ENCODE measurements around the gene FRY.
"Not testable (repeated sequence)": the region's sequence is repeated elsewhere in the genome, so short reads cannot be mapped to it uniquely, and the experiment has no call there.

The FRY gene

DNA sequence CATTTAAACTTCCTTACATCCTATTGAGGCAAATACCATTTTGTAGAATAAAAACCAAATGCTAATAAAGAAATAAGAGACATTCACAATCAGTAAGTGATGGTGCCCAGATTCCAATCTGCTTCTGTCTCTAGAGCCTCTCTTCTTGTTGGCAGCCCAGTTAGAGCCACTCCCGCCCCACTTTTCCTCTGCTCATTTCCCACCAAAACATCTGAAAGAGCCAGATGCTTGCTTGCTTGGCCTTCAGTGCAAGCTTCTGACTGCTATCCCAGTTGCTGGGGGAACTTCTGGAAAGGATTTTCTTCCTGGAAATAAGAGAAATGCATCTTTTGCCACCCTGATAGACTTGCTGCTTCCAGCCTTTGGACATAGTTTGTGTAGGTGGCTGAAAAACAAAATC lies 12.9 kb downstream of the FRY start:
- DNase-seq, result no peak

DNA sequence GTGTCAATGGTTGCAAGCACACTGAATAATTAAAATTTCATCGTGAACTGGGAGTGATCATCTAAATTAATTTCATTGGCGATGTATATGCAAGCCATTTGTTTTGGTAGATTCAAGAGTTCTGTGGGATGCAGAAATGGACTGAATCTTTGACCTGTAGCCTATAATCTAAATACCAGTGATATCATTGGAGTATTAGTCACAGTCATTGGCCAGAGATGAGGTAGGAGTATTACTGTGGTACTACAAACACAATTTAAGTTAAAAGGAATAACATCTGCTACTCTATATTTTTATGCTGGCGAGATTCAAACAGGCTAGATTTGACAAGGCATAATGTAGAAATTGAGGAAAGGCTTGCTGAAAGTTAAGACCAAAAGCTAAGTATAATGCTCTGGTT lies 14.0 kb downstream of the FRY start:
- DNase-seq, result no peak

GRCh38 chr13:32045982-32046785 lies 14.6 kb downstream of the FRY start:
- no peak for DNase-seq

DNA sequence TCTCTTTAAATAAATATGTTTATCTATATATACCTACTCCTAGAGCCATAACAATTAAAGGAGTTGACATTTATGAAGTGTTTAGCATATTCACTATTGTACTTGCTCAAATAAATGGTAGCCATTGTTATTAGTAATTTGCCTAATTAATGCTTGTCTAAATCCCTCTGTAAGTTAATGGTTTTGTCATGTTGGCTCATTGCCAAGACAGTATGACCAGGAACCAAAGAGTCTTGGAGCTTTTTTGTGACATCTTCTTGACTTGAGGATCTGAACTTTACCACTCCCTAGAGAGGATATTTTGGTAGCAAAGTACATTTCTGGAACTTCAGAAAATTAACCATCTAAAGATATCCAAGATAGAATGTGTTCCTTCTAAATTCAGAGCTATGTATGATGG lies 15.5 kb downstream of the FRY start:
- no peak for DNase-seq

- DNase-seq, result no peak
Observed at GRCh38 chr13:32047793-32048192, 16.2 kb downstream of the FRY start.

DNA sequence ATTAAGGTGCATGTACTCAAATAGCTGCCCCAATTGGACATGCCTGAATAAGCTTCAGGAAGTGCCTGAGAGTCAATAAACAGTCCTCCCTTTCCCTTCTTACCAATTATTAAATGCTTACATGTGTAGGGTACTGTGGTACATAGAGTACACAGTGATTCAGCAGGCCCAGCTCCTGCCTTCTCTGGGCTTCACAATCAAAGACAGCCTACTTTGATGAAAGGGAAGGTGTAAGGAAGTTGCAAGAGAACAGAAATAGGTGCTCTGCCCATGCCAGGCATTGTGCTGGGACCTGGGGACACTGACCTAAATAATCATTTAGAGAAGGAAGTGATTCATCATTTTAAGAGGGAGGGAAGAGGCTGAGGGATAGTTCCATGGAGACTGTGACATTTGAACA lies 17.2 kb downstream of the FRY start:
- no peak for DNase-seq

DNA sequence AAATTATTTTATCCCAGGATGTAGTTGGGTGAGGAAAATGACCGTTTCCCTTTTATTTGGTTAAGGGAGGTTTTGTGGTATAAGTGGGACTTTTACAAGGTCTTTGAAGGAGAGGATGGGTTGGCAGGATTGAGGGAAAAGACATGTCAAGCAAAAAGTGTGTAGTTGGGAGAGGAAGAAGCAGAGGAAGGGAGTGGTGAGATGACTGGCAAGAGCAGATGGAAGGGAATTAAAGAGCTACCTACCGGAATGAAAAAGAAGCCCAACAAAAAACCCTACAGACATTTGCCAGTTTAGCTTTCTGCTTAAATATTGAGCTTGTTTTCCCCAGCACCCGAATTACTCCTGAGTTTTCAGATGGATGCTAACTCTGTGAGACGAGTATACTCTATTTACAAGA lies 19.6 kb downstream of the FRY start:
- no peak for DNase-seq

DNA sequence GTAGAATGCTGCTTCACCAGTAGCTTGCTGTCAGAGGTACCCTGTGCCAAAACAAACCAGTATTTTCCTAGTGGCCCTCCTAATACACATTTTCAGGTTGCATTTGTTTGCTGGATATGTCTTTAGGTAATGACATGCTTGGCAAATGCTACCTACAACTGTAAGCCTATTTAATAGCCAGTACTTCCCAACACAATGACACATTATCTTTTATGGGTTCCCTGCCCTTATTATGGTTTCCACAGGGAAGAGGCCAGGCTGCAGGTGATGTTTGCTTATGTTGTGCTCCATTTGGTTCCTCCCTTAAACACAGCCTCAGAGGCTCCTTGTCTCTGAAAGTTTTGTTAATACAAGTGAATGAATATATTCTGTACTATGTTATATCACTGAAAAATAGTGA lies 24.7 kb downstream of the FRY start:
- DNase-seq, result no peak

GRCh38 chr13:32057325-32057724 lies 25.8 kb downstream of the FRY start:
- DNase-seq, result not testable (repeated sequence)

DNA sequence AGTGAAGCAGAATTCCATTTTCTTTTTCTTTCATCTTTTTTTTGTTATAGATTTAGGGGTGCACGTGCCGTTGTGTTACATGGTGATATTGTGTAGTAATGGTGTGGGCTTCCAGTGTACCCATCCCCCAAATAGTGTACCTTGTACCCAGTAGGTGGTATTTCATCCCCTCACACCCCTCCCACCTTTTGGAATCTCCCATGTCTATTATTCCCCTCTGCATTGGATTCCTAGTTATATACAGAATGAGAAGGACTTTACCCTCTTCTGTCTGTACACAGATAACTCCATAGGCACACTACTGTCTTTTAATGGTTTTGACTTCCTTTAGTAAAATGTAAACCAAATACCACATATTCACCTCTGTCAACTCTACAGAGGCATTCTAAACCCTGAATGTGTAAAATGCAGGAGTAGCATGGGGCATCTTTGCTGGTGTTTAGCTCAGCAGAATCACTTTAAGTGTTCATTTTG lies 28.0 kb downstream of the FRY start:
- no peak for DNase-seq

GRCh38 chr13:32060401-32060878 lies 28.9 kb downstream of the FRY start:
- no peak for DNase-seq

DNA sequence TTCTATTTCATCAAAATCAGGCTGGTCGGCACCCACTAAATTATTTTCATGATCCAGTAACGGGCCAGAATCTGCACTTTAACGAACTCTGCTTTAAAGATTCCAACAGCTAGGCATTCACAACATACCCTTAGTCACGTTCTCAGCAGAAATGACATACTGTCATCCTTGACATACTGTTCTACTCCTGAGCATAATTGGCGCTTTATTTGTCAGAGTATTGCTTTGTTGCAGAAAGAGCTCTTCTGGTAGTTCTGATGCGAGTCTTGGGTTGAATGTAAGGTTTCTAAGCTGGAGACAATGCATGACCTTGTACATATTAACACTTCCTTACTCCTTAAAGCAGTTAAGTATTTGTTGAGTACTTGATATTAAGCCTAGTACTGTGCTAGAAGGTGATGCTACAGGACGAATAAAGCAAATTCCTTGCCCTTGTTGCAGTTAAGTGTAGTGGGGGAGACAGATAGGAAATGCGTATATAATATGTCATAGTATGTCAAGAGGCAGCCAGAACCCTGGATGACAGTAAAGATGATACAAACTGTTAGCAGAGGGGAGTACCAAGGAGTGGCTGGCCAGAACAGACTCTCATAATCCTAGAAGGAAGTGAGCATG lies 32.2 kb downstream of the FRY start:
- DNase-seq, result no peak

DNA sequence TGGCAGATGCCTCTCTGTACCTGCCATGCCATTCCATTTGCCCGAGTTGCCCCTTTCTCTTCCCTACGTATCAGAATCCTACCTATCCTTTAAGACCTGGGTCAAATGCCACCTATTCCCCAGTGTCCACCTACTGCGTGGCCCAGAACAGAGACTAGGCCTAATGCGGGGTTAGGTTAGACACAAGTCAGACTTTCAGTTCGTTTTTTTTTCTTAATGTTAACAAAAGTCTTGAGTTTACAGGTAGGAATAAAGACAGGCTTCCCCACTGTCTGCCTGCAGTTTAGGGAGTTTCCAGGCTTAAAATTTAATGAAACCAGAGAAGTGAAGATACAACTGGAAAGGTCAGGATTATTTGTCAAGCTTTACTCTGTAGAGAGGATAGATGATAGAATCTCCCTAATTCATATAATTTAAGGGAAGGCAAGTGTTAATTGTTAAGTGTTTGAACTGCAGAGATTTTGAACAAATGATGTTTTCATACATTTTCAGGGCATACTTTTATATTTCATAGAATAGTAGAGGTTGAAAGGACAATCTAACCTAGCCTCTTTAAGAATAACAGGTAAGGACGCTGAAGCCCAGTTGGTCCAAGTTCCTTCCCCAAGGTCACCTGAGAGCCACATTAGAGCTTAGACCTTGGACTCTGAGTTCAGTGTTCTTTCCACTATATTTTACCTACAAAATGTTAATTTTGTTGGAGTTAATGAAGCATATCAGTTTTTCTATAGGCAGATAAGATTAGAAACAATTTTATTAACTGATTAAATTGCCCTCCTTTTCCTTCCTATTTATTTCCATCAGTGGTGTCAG lies 35.8 kb downstream of the FRY start:
- DNase-seq, result no peak

DNA sequence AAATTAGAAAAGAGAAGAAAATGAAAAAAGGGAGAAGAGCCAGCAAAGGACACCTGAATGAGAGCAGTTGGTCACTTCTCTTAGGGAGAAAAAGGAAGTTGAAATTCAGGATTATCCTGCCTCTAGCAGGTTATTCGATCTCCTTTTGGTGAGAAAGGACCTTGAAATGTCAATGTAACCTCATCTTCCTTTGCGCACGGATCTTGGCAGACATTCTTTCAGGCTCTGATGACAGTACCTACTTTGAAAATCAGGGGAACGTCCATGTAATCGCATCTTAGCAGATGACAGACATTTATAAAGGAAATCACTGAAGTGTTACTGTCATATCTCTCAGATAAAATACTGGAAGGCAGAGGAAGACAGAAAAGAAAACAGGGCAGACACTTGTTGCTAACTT lies 36.7 kb downstream of the FRY start:
- DNase-seq, result no peak

DNA sequence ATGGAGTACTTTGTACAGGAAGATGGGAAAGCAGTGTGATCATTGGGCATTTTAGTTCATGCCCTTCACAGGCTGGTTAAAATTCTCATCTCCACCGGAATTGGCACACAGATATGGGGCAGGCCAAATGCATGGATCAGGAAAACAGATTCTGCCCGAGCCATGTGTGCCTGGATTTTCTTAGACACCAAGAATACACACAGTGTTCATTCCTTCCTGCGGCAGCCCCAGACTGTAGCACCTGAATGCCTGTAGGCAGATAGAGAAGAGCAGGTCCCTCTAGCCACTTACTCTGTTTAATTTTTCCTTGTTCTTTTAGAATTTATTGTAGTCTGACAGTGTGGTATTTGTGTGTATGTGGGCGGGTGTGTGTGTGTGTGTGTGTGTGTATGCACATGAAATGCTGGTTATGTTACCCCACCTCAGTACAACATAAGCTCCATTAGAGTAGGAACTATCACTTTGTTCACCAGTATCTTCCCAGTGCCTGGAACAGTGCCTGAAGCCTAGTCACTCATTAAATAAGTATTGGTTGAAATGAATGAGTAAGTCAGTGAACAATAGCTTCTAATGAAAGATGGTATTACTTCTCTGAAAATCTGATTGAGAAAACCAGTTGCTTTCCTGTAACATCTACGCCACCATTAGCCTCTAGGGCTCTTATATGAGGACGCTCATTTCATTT lies 41.7 kb downstream of the FRY start:
- DNase-seq, result no peak

DNA sequence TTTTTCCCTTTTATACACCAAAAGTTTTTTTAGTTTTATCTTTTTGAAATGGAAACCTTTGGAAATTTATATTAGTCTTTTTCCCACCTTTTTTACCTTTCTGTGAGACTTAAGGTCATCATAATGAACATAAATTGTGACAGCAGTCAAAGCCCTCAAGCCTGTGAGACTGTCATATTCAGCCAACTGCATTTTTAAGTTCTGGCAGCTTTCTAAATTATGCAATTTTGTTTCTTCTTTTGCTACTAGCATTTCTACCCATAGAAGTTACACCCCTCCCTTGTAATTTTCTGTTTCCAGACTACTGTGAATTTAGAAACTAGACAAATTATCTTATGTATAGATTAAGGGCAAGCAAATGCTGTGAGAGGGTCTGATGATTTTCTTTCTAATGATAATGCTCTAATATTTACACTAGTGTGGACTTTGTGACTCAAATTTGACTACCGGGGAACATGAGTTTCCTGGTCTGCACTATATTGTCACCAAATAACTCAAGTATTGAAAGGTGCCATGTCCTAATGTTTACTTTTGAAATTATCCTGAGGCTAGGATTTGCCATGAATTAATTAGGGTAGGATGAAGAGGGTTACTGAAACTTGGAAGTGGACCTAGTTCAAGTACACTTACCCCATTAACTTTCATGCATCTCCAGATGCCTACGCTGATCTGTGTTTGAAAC lies 43.7 kb downstream of the FRY start:
- DNase-seq, result no peak

DNA sequence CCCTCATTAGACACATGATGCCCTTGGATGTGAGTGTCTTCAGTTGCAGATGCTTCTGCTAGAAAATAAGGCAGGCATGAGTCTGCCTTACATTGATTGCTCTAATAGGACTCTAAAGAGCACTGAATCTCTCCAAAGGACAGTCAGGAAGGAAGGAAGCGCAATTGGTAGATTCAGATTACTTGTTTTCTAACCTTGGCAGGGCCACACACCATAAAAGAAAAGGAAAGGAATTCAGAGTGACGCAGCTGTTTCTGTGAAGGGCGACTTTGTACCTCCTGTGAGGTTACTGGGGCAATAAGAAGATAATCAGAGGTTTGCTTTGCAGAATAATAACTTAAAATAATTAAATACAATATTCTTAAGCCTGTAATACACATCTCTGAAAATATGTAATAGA lies 48.0 kb downstream of the FRY start:
- no peak for DNase-seq

- no peak for DNase-seq
Observed at GRCh38 chr13:32080328-32080744, 48.8 kb downstream of the FRY start.

DNA sequence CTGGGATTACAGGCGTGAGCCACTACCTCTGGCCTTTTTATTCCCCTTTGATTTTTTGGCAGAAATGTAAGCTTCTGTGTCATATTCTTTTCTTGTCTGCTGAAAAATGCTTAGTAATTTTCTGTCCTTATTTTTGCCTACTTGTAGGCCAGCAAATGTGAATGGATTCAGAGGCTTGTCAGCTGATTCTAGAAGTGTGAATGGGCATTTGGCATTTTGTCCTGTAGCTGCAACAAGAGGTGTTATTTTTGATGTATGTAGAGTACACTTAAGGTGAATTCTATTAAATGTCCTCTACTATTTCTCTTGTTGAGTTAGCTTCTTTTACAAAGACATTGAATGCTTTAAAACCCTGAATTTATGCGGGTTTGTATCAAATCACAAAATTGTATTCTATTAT lies 50.0 kb downstream of the FRY start:
- no peak for DNase-seq

DNA sequence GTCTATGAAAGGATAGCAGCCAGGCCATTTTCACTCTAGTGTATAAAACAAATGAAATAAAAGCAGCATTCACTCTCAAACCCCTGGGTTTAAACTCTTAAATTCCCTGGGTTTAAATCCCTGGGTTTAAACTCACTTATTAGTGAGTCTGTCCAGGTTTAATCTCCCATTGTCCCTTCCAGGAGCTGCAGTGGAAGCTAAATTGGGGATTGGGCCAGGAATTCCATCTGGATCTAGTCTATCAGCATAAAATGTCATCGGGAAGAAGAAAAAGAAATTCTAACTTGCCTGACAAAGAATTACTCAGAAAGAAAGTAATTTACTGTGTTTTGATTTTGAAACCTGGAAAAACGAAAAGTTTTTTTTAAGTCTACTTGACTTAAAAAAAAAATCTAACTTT lies 54.8 kb downstream of the FRY start:
- no peak for DNase-seq

DNA sequence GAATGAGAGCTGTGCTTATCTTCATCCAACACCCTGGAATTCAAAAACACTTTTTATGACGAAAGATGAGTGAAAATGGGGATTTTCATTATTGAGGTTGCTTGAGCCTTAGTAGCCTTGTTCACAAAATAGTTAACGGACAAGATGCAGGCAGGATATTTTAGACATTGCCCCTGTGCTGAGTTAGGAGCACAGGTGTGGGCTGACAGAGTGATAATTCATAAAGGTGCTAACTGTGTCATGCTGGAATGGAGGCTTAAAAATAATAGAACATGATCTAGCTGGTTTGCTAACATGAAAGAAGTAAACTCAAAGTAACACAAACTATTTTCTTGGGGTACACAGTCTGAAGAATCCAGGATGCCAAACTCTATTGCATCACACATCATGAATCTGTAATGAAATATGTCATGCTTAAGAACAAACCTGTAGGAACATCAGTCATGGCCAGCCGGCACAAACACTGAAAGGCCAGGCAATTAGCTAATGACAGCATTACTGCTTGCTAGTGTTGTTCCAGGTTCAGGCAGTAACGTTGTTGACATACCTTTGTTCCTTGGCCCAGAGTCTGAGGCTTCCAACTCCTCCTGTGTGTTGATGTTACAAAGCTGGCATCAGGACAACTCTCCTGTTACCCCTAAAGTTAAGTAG lies 55.3 kb downstream of the FRY start:
- no peak for DNase-seq
